ENCODE results near the gene RTL5.

The RTL5 gene

GRCh38 chrX:72108666-72109065 lies 23.0 kb downstream of the RTL5 start:
- no peak for DNase-seq (ENCODE audit: low spot score)

- no peak for DNase-seq (ENCODE audit: low spot score)
Observed at GRCh38 chrX:72107841-72108595, 23.7 kb downstream of the RTL5 start.

- DNase-seq (ENCODE audit: low spot score): no peak
Observed at GRCh38 chrX:72107320-72107719, 24.4 kb downstream of the RTL5 start.

GRCh38 chrX:72105436-72105835 lies 26.3 kb downstream of the RTL5 start:
- DNase-seq (ENCODE audit: low spot score): peak; percentile 51

- DNase-seq (ENCODE audit: low spot score): no peak
Observed at GRCh38 chrX:72102760-72103159, 29.0 kb downstream of the RTL5 start.

- DNase-seq (ENCODE audit: low spot score): no peak
Observed at GRCh38 chrX:72102126-72102525, 29.6 kb downstream of the RTL5 start.

- DNase-seq (ENCODE audit: low spot score): no peak
Observed at GRCh38 chrX:72101597-72102037, 30.1 kb downstream of the RTL5 start.

GRCh38 chrX:72100824-72101351 lies 30.8 kb downstream of the RTL5 start:
- DNase-seq (ENCODE audit: low spot score): peak; percentile 78

- DNase-seq (ENCODE audit: low spot score): no peak
Observed at GRCh38 chrX:72100051-72100755, 31.5 kb downstream of the RTL5 start.

GRCh38 chrX:72097098-72097497 lies 34.6 kb downstream of the RTL5 start:
- no peak for DNase-seq (ENCODE audit: low spot score)

GRCh38 chrX:72095370-72095769 lies 36.3 kb downstream of the RTL5 start:
- no peak for DNase-seq (ENCODE audit: low spot score)

- DNase-seq (ENCODE audit: low spot score): peak; percentile 37
Observed at GRCh38 chrX:72094894-72095293, 36.8 kb downstream of the RTL5 start.

- no peak for DNase-seq (ENCODE audit: low spot score)
Observed at GRCh38 chrX:72089254-72089653, 42.5 kb downstream of the RTL5 start.

GRCh38 chrX:72088761-72089160 lies 43.0 kb downstream of the RTL5 start:
- no peak for DNase-seq (ENCODE audit: low spot score)

GRCh38 chrX:72086995-72087394 lies 44.7 kb downstream of the RTL5 start:
- no peak for DNase-seq (ENCODE audit: low spot score)

- DNase-seq (ENCODE audit: low spot score): no peak
Observed at GRCh38 chrX:72084114-72084513, 47.6 kb downstream of the RTL5 start.

GRCh38 chrX:72083291-72083690 lies 48.4 kb downstream of the RTL5 start:
- no peak for DNase-seq (ENCODE audit: low spot score)

- DNase-seq (ENCODE audit: low spot score): no peak
Observed at GRCh38 chrX:72081605-72082320, 50.0 kb downstream of the RTL5 start.

- DNase-seq (ENCODE audit: low spot score): no peak
Observed at GRCh38 chrX:72080800-72081199, 50.9 kb downstream of the RTL5 start.

- no peak for DNase-seq (ENCODE audit: low spot score)
Observed at GRCh38 chrX:72080150-72080549, 51.6 kb downstream of the RTL5 start.

- DNase-seq (ENCODE audit: low spot score): no peak
Observed at GRCh38 chrX:72079607-72080006, 52.1 kb downstream of the RTL5 start.

- DNase-seq (ENCODE audit: low spot score): no peak
Observed at GRCh38 chrX:72078411-72078810, 53.3 kb downstream of the RTL5 start.
